Measurements from ENCODE around the gene MN1.

DNA sequence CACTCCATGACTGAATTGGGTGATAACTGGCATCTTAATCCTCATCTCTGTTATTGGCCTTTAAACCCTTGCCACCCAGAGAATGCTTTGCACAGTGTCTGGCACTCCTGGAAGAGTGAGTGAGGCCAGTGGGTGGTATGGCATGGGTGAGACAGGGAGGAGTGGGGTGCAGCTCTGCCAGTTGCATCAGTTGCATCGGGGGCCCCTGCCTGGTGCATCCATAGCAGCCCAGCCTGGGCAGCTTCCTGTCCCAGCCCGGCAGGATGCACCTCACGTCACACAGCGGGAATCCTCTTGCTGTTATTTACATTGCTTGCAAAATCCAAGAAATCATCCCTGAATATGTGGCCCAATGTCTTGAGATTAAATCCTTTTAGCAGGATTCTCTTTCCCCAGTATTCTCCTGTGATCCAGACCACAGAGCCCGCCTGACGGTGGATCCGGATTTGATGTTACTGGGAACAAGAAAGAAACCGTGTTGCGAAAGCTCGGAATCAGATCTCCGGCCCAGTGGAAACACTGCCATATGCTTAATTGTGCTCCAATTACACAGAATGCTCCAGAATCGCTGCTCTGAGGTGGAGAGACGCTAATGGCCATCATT is 37.6 kb upstream of the MN1 start:
- TF ChIP-seq CTCF (IDR thresholded peaks at IDR 0.05; ENCODE audit: low read length) = no peak
- no peak for TF ChIP-seq EZH2phosphoT487 (IDR thresholded peaks at IDR 0.05; ENCODE audit: low read length)
